Omental fat pad (tissue), 4 donors: ENCODE results near the gene C1orf53. TPM values are rescaled to one million over a fixed set of nuclear protein-coding genes. Genes with fewer than 3 reads are reported as not detected.
"Not testable (repeated sequence)": the region's sequence is repeated elsewhere in the genome, so short reads cannot be mapped to it uniquely, and the experiment has no call there.

Experiments
- ATAC-seq: fragments of 150-250 bp; one replicate; pipeline ENCODE4 v1.9.1; 2016; ENCODE audit warnings: mild to moderate bottlenecking, moderate library complexity; ENCODE audit not compliant: low FRiP score
- DNase-seq: peaks from one replicate; pipeline ENCODE4 v3.0.0-alpha.2; 2019; ENCODE audit warnings: low spot score
- total RNA-seq, 4 donors: library from RNA; depleted of rRNA; stranded (reverse); fragments of >200 nt; gene quantifications; one replicate each; pipeline ENCODE4 v1.1.0, GENCODE V29; 2016
- TF ChIP-seq, protein P1 (sequence below), 3 donors: fragments of 450-650 bp; IDR thresholded peaks; one replicate each; pipeline ENCODE4 v1.5.1; 2016 to 2017; ENCODE audit warnings: antibody characterized with exemption in 3 of 3, mild to moderate bottlenecking in 3 of 3, moderate library complexity in 2 of 3

The C1orf53 gene
- total RNA-seq, 4 donors from 2014 or later = 2.6 to 6.7 (median 2.9) TPM; not detected in 1

DNA sequence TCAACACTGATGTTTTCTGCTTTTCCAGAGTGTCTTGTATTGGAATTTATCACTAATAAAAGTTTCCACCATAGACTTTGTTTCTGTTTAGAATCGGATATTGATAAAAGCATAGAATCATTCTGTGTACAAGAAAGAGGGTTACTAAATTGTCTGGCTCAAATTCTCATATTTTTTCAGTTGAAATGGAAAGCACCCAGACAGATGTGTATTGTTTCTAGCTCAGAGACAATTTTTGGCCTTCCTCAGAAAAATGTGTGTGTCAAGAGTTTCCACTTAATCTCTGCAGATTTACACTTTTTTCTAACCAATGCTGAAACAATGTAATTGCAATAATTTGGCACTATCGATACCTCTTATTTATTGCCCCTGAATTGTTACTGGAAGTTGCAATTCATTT, 35.0 kb downstream of the C1orf53 start:
- TF ChIP-seq, protein P1, sequence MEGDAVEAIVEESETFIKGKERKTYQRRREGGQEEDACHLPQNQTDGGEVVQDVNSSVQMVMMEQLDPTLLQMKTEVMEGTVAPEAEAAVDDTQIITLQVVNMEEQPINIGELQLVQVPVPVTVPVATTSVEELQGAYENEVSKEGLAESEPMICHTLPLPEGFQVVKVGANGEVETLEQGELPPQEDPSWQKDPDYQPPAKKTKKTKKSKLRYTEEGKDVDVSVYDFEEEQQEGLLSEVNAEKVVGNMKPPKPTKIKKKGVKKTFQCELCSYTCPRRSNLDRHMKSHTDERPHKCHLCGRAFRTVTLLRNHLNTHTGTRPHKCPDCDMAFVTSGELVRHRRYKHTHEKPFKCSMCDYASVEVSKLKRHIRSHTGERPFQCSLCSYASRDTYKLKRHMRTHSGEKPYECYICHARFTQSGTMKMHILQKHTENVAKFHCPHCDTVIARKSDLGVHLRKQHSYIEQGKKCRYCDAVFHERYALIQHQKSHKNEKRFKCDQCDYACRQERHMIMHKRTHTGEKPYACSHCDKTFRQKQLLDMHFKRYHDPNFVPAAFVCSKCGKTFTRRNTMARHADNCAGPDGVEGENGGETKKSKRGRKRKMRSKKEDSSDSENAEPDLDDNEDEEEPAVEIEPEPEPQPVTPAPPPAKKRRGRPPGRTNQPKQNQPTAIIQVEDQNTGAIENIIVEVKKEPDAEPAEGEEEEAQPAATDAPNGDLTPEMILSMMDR (IDR thresholded peaks at IDR 0.05) = no peak
- DNase-seq = no peak
- ATAC-seq = no peak

DNA sequence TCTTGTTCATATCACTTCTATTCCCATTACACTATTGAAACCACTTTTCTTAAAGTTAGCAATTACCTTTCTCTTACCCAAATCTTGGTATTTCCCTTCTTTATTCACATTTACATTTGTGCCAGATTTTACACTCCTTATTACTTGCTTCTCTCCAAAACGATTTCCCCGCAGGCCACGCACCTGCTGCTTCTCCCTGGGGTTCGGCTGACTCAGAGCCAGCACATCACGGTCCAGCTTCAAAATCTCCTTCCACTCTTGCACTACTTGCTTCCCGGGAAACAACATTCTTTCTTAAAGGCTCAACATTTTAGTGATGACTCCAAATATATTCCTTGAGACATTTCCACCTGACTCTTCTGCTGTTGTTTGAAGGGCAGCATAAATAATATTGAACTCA, 35.5 kb downstream of the C1orf53 start:
- ATAC-seq (no peak), DNase-seq (no peak)
- TF ChIP-seq, protein P1 (IDR thresholded peaks at IDR 0.05) = no peak

DNA sequence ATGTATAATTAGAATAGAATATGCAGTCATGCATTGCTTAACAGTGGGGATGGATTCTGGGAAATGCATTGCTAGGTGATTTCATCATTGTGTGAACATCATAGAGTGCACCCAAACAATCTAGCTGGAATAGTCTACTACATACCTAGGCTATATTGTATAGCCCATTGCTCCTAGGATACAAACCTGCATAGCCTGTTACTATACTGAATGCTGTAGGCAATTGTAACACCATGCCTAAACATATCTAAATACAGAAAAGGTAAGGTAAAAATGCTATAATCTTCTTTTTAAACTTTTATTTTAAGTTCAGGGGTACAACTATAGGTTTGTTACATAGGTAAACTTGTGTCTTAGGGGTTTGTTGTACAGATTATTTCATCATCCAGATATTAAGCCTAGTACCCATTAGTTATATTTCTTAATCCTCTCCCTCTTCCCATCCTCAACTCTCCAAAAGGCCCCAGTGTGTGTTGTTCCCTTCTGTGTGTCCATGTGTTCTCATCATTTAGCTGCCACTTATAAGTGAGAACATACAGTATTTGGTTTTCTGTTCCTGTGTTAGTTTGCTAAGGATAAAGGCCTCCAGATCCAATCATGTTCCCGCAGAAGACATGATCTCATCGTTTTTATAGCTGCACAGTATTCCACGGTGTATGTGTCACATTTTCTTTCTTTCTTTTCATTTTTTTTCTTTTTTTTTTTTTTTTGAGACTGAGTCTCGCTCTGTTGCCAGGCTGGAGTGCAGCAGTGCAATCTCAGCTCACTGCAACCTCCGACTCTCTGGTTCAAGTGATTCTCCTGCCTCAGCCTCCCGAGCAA, 36.9 kb downstream of the C1orf53 start:
- DNase-seq = not testable (repeated sequence)

DNA sequence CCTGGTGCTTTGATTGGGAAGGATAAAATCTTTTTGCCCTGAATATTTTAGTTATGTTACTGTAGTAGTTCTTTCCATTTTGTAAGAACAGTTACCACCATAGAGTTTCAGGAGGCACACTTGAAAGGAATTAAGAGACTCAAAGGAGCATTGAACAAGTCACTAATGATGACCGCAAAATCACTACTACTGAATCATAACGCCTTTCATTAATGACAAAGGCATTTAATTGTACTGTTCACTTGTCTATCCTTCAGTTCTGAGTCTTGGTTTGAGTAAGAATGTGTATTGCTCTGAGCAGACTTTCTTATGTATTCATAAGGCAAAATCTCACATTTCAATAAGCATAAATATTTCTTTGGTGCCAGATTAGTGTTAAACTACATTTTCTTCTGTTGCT, 39.6 kb downstream of the C1orf53 start:
- TF ChIP-seq, protein P1 (IDR thresholded peaks at IDR 0.05) = no peak
- ATAC-seq (no peak), DNase-seq (no peak)

More for the DNA sequence above, 36.9 kb downstream of the C1orf53 start:
- ATAC-seq = not testable (repeated sequence)

DNA sequence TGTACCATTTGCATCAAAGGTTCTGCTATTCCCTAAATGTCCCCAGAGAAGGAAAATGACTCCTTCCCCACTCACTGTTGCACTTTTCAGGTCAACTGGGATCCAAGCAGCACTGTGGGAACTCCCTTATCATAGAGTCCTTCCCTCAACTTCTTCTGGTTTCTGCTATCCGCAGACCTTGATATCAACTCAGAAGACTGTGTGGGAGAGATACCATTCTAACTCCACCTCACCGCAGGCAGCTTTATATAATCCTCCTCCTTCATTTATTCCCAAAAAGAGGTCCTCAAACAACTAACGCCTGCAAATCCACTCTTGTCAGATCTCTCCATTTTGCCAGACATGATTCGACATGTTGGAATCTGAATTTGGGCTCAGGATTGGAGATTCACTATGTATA, 42.1 kb downstream of the C1orf53 start:
- no peak for ATAC-seq
- DNase-seq = no peak
- TF ChIP-seq, protein P1 (IDR thresholded peaks at IDR 0.05) = no peak

DNA sequence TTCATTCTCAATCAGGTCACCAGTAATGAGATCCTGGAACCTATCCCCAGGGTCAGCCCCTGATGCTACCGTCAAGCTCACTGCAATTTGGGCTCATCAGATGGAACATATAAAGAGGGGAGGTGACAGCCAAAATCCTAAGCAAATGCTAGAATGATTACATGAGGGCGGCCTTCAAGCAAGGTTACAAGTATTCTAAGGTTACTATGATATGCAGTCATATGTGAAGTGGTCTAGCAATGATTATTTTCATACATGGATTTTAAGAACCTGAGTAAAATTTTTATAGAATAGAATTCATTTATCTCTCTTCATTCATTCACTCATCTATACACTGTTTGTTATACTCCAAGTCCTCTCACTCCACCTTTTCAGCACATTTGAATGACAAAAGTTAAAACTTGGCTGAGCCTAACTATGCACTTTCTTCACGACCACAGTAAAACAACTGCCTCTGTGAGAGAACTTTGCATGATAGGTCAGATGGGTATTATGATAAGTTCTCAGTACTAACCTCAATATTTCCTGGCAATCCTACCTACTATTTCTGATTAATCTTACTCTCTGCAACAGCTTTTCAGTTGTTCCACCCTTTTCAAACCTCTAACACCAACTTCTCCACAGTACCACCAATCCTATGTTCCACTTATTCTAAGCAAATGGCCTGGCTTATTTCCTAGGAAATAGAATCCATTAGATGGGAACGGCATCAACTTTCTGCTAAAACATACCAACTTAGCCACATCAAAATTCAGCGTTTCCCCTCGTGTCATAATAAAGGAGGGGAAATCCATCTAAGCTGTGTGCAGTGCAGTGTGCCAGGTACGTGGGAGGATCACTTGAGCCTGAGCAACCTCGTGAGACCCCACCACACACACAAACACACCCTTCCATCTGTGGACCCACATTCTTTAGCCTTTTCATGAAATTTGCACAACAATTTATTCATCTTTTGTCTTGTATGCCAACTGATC, 46.8 kb downstream of the C1orf53 start:
- ATAC-seq = no peak
- TF ChIP-seq, protein P1 (IDR thresholded peaks at IDR 0.05) = no peak

DNA sequence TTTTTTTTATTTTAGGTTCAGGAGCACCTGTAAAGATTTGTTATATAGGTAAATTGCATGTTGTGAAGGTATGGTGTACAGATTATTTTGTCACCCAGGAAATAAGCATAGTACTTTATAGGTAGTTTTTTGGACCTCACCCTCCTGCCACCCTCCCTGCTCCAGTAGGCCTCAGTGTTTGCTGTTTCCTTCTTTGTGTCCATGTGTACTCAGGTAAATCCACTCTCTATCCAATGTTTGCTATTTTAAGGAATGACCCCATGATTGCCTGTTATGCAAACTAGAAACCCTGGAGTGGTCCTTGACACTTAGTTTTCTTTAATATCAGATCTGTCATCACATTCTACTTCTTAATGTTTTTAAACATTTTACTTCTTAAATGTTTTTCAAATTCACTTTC, 48.7 kb downstream of the C1orf53 start:
- TF ChIP-seq, protein P1 (IDR thresholded peaks at IDR 0.05) = no peak
- no peak for ATAC-seq
- no peak for DNase-seq

More for the DNA sequence above, 46.8 kb downstream of the C1orf53 start:
- no peak for DNase-seq
